ENCODE results near the gene DNLZ.

GRCh38 chr9:136354592-136355085 lies 8.9 kb downstream of the DNLZ start:
- TF ChIP-seq, protein P1, sequence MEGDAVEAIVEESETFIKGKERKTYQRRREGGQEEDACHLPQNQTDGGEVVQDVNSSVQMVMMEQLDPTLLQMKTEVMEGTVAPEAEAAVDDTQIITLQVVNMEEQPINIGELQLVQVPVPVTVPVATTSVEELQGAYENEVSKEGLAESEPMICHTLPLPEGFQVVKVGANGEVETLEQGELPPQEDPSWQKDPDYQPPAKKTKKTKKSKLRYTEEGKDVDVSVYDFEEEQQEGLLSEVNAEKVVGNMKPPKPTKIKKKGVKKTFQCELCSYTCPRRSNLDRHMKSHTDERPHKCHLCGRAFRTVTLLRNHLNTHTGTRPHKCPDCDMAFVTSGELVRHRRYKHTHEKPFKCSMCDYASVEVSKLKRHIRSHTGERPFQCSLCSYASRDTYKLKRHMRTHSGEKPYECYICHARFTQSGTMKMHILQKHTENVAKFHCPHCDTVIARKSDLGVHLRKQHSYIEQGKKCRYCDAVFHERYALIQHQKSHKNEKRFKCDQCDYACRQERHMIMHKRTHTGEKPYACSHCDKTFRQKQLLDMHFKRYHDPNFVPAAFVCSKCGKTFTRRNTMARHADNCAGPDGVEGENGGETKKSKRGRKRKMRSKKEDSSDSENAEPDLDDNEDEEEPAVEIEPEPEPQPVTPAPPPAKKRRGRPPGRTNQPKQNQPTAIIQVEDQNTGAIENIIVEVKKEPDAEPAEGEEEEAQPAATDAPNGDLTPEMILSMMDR (conservative IDR thresholded peaks at IDR 0.05; ENCODE audit: low read length) = no peak
- TF ChIP-seq EZH2phosphoT487 (IDR thresholded peaks at IDR 0.05; ENCODE audit: borderline replicate concordance, low read depth, low read length) = no peak
